ENCODE results near the gene PRXL2A.

- TF ChIP-seq, protein P1, sequence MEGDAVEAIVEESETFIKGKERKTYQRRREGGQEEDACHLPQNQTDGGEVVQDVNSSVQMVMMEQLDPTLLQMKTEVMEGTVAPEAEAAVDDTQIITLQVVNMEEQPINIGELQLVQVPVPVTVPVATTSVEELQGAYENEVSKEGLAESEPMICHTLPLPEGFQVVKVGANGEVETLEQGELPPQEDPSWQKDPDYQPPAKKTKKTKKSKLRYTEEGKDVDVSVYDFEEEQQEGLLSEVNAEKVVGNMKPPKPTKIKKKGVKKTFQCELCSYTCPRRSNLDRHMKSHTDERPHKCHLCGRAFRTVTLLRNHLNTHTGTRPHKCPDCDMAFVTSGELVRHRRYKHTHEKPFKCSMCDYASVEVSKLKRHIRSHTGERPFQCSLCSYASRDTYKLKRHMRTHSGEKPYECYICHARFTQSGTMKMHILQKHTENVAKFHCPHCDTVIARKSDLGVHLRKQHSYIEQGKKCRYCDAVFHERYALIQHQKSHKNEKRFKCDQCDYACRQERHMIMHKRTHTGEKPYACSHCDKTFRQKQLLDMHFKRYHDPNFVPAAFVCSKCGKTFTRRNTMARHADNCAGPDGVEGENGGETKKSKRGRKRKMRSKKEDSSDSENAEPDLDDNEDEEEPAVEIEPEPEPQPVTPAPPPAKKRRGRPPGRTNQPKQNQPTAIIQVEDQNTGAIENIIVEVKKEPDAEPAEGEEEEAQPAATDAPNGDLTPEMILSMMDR (IDR thresholded peaks at IDR 0.05) = no peak
- TF ChIP-seq POLR2A (IDR thresholded peaks at IDR 0.05) = no peak
These were observed 77.8 kb downstream of the PRXL2A start for GRCh38 chr10:80485946-80486764.
